Measurements from ENCODE around the gene CNNM3.
"Not testable (repeated sequence)": the region's sequence is repeated elsewhere in the genome, so short reads cannot be mapped to it uniquely, and the experiment has no call there.

The CNNM3 gene

DNA sequence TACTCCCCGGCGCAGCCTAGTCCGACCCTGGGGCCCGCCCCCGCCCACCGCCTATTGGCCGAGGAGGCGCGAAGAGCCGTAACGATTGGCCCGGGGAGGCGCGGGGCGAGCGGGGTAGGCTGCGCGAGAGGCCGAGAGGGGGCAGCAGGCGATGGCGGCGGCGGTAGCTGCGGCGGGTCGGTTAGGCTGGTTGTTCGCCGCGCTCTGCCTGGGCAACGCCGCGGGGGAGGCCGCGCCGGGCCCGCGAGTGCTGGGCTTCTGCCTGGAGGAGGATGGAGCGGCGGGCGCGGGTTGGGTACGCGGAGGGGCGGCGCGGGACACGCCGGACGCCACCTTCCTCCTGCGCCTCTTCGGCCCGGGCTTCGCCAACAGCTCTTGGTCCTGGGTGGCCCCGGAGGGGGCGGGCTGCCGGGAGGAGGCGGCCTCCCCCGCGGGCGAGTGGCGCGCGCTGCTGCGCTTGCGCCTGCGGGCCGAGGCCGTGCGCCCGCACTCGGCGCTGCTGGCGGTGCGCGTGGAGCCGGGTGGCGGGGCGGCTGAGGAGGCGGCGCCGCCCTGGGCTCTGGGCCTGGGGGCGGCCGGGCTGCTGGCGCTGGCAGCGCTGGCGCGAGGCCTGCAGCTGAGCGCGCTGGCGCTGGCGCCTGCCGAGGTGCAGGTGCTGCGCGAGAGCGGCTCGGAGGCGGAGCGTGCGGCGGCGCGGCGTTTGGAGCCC is at the start of gene CNNM3:
CNNM3 (plus strand) TSS at position 142 of the 709 bp plus-strand sequence; CDS start at position 152, 10 bp downstream.
- peak; percentile 96 for DNase-seq

DNA sequence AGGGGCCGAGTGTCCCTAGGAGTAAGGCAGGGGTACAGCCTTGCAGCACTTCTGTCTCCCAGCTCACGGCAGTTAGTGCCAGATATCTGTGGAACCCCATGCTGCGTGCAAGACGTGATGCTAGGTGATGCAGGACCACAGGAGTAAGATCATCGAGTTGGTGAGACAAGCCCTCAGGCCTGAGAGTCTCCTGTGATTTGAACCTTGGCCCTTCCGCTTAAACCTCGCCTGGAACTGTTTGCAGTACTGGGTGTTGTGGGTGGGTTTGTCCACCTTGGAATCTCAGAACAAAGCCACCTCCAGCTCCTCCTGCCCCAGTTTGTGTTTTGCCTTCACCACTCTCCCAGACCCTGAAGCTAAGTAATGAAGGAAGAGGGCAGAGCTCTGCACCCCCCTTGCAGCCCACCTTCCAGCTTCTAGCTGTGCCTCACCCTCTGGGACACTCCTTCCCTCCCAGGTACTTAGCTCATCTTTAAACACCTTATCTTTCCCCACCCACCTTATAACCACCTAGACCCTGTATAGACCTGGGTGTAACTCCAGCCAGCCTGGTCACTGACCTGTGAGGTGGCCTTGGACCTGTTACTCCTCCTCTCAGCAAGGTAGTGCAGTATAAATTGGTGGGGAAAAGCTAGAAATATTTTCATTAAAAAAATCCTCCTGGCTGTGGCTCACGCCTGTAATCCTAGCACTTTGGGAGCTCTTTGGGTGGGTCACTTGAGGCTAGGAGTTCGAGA is 48.8 kb upstream of the CNNM3 start:
- DNase-seq = no peak

DNA sequence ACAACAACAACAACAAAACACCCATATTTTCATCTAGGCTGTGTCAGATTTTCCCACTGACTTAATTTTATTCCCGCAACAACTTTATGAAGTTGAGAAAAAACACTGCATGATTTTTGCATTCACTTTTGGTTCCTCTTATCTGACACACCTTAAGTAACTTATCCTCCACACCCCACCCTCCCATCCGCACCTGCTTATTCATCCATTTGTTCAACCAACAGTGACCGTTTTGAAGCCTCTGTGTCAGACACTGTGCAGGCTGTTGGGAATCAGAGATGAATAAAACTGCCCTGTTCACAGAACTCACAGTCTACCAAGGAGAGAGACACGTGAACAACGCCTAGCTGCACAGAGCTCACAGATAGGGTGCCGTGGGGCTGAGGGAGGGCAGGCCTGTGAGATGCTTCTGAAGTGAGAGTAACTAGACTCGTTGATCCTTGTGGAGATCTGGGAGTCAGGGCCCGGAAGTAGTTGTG is 47.9 kb upstream of the CNNM3 start:
- DNase-seq = no peak

DNA sequence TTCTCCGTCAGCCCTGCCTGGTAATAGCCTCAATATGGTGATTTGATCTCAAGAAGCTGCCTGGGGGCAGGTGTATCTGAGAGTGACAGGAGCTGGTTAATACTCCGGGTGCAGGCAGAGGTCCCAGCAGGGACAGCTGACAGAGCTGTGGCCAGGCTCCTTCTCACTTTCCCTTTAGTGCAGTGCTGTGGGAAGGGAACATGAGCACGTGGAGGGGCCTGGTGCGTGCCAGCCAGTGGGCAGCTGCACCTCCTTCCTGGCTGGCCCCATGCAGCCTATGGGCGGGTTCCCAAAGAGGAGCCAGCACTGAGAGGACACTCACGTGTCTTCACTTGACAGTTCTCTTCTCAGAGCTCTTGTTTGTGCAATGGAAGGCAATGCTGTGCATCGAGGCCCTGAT is 46.3 kb upstream of the CNNM3 start:
- DNase-seq = no peak

DNA sequence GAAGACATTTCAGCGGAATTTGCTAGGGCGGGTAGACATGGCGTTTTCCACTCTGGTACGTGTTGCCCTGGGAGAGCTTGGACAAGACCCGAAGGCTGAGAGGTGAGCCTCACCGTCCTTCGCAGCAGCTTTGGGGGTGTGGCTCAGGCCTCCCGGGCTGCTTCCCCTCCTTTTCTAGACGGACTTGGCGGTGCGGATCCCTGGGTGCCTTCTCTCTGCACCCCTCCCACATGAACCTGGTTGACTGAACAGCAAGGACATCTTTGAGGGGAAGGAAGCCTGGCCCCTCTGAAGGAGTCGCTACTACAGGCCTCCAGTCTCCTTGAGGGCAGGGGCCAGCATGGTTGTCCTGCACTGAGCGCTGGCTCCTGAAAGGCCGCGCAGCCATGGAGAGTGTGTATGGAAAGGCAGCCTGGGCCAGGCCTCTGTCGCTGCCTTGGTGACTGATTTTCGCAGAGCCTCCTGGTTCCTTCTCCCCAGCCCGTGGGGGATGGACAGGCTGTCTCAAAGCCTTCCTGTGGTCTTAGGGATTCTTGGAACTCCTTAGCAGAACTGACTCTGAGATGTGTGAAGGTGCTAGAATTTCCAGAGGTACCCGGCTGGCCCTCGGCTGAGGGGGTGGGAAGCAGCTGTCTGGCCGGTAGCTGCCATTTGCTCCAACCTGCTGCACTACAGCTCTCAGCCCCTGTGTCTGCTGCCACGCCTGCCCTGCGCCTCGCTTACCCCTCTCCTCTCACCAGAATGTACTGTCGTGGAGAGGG is 45.4 kb upstream of the CNNM3 start:
- no peak for DNase-seq

DNA sequence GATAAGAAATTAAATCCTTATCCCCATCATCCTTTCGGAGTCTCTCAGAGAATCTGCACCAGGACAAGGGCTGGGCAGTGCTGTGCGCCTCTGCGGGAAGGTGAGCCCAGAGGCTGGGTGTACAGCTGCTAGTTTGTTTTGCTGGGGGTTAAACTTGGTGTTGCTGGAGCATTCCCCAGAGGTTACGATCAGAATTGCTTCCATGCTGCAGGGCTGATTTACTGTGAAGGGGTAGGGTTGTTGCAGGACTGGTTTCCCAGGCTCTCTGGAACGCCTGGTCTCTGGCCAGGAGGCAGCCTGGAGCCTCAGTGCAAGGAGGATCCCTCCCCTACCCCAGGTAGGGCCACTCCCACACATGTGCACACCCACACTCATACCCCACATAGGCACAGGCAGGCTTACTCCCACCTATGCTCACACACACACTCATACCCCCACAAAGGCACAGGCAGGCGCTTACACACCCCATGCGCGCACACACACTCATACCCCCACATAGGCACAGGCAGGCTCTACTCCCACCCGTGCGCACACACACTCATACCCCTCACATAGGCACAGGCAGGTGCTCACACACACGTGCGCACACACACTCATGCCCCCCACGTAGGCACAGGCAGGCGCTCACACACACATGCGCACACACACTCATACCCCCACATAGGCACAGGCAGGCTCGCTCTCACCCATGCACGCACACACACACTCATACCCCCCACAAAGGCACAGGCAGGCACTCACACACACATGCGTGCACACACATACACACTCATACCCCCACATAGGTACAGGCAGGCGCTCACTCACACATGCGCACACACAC is 44.1 kb upstream of the CNNM3 start:
- DNase-seq = no peak

DNA sequence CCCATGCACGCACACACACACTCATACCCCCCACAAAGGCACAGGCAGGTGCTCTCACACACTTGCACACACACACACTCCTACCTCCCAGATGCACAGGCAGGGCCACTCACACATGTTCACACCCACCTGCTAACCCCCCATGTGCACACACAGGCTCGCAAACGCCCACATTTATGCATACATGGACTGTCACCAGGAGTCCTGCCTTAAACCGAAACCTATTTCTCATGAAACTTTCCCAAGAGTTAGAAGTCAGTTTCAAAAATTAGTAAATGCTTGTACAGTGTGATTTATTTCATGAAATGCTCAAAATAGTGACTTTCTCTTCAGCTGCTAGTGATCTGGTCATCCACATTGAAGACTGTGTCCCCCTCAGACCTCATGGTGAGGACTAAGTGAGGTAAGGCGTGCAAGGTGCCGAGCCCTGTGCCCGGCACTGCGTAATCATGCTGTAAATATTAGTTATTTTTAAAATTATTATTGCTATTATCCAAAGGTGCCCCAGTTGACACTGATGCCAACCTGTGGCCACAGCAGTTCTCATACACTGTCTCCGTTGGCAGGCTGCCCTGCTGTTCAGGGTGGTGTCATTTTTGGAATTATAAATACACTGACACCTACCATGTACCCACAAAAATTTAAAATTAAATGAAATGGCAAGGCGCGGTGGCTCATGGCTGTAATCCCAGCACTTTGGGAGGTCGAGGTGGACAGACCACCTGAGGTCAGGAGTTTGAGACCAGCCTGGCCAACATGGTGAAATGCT is 43.0 kb upstream of the CNNM3 start:
- no peak for DNase-seq

DNA sequence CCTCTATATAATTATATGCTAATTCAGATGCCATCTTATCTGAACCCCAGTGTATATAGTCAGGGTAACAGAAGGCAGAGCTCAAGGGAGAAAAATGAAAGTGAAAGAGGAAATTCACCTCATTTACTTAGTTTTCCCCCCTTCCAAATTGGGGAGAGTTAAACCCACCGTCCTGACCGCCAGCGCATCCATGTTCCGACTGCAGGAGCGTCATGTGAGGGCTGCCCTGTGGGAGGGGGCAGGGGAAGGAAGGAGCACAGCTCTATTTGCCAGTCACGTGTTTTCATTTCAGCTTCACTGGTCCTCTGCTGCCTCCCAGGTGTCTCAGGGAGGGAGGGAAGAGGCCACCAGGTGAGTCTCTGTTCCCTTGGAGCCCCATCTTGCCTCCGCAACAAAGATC is 42.1 kb upstream of the CNNM3 start:
- no peak for DNase-seq

DNA sequence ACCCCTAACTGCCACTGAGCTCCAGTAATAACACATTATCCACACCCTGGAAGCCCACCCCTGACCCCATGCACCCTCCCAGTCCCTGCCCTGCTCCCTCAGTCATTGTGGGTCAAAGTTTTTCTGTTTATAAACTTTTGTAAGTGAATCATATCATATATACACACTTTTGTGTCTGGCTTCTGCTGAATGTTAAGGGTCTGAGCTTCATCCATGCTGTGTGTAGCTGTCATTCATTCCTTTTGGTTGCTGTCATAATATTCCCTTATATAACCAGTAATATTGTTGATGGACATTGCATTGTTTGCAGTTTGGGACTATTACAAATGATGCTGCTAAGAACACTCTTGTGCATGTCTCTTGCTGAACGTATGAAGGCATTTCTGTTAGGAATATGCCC is 40.9 kb upstream of the CNNM3 start:
- DNase-seq = no peak

DNA sequence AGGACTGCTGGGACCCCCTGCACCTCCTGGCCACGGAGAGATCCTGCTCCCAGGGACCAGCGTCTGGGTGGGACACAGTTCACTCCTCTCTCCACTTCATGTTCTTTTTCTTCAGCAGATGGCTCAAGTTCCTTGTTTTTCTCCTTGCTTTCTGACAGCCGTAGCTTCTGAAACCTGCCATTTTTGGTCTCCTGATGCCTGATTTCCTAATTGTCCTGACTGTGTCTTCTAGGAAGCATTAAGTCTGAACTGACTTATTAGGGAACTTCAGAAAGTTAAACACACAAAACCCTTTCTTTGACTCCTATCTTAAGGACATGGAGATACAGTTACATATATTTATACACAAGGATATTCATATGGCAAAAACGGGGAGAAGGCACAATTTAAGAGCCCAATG is 32.7 kb upstream of the CNNM3 start:
- no peak for DNase-seq

DNA sequence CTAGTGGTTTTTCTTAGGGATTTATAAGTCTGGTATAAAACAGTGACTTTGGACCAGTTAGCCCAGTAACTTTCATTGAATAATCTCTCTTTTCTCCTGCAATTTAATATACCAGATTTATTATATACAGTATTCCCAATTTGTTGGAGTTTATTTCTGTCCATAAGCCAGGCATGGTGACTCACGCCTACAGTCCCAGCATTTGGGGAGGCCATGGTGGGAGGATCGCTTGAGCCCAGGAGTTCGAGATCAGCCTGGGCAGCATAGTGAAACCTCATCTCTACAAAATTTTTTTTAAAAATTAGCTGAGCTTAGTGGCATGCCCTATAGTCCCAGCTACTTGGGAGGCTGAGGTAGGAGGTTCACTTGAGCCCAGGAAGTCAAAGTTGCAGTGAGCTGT is 28.7 kb upstream of the CNNM3 start:
- no peak for DNase-seq

DNA sequence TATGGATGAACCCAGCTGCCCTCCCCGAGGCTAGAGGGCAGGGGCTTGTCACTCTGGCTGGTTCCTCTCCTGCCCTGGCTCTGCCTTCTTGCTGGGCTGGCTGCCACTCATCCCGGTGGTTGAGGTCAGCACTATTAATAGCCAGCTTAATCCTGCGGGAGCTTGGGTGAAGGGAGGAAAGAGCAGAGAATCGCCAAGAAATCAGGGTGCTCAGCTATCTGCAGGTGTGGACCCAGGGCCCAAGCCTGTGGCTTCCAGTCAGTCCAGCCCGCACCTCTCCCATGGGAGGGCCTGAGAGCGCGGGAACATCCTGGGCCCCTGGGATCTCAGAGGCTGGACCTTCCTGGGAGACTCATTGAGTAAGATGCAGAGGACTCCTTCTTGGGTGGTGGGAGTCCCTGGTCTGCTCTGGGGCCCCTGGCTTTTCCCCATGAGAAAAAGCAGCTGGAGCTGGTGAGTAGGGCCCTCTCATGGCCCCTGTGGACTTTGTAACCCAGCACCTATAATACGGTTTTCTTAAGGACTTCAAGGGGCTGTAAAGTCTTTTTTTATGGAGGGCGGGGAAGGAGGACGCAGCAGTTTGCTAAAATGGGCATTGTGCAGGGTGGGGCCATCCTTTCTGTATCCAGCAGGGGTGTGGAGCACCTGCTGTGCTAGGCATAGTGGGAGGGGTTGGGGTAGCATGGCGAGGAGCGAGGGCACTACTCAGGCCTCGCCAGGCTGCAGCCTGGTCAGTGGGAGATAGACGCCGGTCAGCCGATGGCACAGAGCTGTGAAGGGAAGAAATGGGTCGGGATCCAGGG is 27.4 kb upstream of the CNNM3 start:
- DNase-seq = no peak

DNA sequence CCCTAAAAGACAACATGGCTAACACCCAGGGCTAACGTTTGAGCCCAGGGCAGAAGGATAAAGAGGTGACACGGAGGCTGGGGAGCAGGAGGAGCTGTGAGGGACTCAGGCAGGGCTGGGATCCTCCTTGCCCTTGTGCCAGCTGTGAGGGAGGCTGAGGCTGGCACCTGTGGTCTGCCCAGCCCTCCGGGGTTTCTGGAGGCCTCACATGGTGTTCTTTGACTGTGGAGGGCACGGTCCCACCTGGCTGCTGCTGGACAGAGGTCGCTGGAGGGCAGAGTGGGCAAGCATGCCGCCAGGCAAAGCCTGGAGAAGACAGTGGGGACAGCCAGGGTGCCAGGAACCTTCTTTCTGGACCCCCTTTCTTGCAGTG is 26.8 kb upstream of the CNNM3 start:
- DNase-seq = no peak

DNA sequence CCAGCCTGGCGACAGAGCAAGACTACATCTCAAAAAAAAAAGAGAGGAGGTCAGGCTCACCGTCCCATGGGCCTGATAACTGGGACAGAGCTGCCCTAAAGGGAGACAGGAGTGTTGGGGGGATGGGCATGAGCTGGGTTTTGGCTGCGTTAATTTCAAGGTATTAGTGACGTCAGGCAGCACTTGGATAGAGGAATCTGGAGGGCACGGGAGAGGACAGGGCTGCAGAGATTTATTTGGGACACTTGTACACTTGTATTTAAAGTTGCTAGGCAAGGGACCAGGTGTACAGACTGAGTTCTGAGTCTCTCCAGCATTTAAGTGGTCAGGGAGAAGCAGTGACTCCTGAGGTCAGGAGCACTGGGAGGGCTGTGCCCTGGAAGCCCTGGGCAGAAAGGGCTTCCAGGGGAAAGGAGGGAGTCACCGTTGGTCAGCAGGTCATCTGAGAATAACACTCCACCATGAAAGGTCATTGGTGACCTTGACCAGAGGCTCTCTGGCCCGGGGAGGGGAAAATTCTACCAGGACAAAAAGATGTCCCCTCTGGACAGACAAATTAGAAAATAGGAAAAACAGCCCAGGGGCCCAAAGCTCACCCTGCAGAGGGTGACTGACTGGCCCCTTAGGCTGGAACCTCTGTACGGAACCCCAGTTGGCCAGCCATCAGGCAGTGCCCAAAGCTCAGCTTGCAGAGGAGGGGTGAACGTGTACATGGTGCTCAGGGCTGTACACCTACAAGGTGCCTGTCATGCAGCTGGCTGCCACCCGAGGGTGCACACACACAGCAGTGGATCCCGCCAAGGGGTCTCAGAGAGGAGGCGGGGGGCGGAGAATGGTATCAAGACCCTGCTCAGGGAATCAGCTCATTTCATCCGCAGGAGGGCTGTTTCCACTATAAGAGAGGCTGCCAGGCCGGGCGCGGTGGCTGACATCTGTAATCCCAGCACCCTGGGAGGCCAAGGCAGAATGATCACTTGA is 23.0 kb upstream of the CNNM3 start:
- DNase-seq = no peak

DNA sequence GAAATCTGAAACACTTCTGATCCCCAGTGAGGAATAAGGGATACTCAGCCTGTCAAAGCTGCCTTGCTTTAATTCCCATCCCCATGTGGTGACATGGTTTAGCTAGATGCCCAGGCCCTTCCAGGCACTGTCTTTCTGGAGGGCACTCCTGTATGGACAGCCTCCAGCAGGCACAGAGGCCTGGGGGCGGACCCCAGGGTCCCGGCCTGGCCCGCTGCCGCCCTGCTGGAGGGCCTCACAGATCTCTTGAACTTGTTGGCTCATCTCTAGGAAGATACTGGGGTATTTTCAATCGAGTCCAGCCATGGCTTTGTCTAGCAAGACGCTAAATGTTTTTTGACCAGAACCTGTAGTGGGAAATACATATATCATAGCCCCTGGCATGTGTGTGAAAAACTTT is 21.0 kb upstream of the CNNM3 start:
- no peak for DNase-seq

DNA sequence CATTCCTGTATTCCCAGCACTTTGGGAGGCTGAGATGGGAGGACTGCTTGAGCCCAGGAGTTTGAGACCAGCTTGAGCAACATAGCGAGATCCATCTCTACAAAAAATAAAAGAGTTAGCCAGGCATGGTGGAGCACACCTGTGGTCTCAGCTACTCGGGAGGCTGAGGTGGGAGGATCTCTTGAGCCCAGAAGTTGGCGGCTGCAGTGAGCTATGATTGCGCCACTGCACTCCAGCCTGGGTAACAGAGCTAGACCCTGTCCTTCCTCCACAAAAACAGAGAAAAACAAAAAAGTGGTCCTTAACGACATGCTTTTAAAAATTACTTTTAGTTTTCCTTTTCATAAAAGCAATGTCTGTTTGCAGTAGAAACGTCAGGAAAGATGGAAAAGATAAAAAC is 19.6 kb upstream of the CNNM3 start:
- not testable (repeated sequence) for DNase-seq

DNA sequence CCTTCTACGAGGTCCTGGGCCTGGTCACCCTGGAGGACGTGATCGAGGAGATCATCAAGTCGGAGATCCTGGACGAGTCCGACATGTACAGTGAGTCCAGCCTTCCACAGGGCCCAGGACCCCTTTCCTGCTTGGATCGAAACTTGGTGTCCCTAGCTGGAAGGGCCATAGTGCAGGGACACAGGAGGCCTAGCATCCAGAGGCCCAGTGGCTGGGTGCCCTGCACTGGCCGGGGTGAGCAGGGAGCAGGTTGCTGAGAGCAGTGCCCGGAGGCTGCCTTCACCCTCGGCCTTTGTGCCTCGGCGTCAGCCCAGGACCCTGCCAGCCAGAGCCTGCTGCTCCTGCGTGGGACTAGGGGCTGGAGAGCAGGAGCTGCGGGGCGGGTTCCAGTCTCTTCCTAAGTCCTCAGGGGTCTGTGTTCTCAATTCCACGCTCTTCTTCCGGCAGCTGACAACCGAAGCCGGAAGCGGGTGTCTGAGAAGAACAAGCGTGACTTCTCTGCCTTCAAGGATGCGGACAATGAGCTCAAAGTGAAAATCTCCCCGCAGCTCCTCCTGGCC is 18.9 kb upstream of the CNNM3 start:
- DNase-seq = no peak

DNA sequence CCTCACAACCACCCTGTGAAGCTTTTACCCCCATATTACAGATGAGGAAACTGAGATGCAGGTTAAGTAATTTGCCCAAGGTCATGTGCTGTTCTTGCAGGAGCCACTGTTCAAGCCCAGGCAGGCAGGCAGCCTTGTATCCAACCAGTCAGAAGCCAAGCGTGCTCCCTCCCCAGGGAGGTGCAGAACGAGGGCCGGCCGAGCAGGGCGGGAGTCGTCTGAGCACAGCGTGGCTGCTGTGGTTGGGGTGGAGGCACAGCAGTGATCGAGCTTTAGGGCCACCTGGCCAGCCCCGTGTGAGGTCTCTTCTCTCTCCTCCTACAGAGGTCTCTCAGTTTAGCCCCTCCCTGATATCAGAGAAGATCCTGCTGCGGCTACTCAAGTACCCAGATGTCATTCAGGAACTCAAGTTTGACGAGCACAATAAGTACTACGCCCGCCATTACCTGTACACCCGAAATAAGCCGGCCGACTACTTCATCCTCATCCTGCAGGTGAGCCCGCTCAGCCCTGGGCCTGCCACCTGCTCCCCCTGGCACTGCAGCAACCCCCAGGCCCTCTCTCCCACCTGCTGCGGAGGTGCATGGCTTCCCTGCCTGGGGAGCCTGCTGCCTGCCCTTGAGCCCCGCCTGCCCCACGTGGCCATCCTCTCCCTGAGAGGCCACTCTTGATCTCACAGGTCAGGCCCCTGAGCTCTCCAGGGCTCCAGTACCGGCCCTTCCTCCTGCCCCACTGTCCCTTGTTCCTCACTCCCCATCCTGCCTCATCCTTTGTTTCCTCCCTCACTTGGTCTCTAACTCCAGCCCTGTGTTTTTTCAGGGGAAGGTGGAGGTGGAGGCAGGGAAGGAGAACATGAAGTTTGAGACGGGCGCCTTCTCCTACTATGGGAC is 17.1 kb upstream of the CNNM3 start:
- DNase-seq = no peak

DNA sequence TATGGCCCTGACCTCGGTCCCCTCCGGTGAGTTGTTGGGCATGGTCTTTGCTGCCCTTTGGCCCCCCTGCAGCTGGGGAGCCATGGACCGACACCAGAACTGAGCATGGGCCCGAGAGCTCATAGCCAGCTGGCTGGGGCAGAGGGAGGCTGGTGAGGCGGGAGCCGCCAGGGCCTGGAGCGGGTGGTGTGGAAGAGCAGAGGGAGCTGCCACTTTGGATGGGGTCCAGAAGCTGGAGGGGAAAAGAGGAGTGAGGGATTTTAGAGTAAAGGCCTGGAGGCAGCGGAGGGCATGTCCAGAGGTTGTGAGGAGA is 16.5 kb upstream of the CNNM3 start:
- DNase-seq = no peak
